GM19468 (cell line): ENCODE results near the gene BIRC6.
"Not testable (repeated sequence)": the region's sequence is repeated elsewhere in the genome, so short reads cannot be mapped to it uniquely, and the experiment has no call there.

ENCODE experiments used
- ATAC-seq: cut with Tn5 transposase; IDR thresholded peaks from one replicate; pipeline ENCODE4 v1.9.1; 2021; ENCODE audit warnings: mild to moderate bottlenecking, moderate library complexity, moderate number of reproducible peaks; ENCODE audit not compliant: unreplicated experiment; ENCODE audit errors: extremely low read depth

BIRC6 gene

GRCh38 chr2:32370942-32371341, 14.1 kb downstream of the BIRC6 start:
- ATAC-seq = not testable (repeated sequence)

DNA sequence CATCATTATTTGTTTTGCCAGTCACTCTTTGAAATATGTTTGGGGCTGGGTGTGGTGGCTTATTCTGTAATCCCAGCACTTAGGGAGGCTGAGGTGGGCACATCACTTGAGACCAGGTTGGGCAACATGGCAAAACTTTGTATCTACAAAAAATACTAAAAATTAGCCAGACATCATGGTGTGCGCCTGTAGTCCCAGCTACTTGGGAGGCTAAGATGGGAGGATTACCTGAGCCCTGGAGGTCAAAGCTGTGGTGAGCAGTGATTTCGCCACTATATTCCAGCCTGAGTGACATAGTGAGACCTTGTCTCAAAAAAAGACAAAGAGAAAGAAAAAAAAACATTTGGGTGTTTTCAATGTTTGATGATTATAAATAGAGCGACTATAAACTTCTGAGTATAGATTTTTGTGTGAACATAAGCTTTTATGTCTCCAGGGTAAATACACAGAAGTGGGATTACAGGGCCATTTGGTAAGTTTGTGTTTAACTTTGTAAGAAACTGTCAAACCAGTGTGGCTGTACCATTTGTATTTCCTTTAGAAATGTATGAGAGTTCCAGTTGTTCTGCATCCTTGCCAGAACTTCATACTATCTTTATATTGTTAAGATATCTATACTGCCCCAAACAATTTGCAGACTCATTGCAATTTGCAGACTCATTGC, 15.8 kb downstream of the BIRC6 start:
- ATAC-seq = no peak

- no peak for ATAC-seq
These were observed 18.5 kb downstream of the BIRC6 start for GRCh38 chr2:32375228-32375892.

GRCh38 chr2:32376756-32377155, 19.9 kb downstream of the BIRC6 start:
- ATAC-seq = no peak

DNA sequence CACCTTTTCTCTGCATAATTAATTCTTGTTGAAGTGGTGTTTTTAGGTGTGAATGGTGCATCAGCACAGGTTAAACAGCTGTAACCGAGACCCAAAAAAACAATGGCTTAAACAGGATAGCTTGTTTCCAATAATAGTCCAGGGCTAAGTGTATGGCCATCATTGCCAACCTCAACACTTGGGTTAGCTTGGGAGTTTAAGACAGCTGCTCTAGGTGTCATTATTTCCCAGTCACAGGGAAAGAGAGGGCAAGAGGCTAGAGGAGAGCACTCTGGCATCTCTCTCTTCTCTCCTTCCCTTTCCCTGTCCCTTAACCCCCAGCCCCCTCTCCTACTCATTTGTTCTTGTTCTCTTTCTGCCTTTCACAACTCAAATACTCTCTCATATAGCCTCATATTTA, 21.1 kb downstream of the BIRC6 start:
- no peak for ATAC-seq

DNA sequence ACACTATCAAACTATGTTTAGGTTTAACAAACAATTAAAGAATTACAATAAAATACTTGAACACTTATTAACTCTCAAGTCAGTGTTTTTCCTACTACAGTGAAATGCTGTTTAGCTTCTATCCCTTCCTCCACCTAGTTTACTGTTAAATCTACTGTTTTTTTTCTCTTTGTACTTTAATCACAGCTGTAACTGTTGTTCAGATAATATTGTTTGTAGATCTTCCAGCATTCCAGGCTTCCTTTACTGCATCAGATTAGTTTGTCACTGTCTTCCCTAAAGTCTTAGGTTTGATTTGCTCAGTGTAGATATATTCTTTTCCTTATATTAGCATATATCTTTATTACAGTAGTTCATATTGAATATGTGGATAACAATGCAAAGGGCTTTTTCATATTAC, 22.5 kb downstream of the BIRC6 start:
- ATAC-seq = no peak

- ATAC-seq = no peak
These were observed 27.0 kb downstream of the BIRC6 start for GRCh38 chr2:32383858-32384257.

DNA sequence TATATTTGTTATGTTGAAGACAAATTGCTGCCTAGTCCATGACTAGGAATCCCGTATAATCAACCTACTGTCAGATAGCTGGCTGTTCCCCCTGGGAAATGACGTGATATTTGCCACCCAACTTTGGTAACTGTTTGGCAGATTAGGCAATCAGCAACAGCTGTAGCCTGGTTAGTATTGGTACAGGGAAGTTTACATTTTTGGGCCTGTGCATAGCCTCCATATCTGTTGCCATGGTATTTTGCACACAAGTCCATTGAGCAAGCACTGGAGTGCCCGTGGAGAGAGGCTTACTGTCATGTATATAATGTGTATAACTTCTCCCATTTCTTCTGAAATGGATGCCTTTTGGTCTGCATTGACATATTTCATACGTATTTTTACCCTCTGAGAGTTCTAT, 27.7 kb downstream of the BIRC6 start:
- no peak for ATAC-seq

DNA sequence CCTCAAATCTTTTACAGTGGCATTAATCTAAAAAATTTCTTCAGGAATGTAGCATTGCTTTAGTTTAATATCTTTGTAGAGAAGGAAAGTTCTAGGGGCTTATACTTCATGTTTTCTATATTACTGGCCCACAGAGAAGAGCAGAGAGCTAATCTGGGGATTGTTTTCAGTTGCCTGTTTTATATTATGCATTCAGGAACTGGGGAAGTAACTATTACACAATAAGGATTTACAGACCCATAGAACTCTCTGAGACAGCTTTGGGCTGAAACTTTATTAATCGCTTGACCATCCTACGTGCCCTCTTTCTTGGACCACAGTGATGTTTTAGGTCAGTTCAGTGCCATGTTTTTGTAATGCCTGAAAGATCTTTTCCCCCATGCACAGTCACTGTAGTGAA, 29.9 kb downstream of the BIRC6 start:
- ATAC-seq = no peak

GRCh38 chr2:32399221-32399620, 42.4 kb downstream of the BIRC6 start:
- ATAC-seq = no peak

DNA sequence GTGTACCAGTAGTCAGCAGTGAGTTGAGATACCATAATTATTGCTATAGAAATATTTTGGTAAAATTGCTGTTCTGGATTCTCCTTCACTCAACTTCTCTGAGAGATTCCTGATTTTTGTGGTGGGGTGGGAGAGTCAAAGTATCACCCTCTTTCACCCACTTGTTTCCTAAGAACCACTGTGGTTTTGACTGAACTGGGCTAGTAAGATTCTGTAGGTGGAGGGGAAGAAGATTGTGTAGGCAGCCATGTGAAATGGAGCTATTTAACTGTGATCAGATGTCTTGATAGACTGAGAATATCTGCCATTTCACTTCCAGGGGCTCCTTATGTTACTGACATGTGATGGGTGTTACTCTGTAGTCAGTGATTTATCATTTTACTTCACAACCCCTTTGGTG, 45.3 kb downstream of the BIRC6 start:
- no peak for ATAC-seq

- no peak for ATAC-seq
These were observed 47.0 kb downstream of the BIRC6 start for GRCh38 chr2:32403782-32404181.

GRCh38 chr2:32404691-32405090, 47.9 kb downstream of the BIRC6 start:
- no peak for ATAC-seq

GRCh38 chr2:32416519-32416918, 59.7 kb downstream of the BIRC6 start:
- no peak for ATAC-seq

GRCh38 chr2:32417659-32418058, 60.8 kb downstream of the BIRC6 start:
- no peak for ATAC-seq

DNA sequence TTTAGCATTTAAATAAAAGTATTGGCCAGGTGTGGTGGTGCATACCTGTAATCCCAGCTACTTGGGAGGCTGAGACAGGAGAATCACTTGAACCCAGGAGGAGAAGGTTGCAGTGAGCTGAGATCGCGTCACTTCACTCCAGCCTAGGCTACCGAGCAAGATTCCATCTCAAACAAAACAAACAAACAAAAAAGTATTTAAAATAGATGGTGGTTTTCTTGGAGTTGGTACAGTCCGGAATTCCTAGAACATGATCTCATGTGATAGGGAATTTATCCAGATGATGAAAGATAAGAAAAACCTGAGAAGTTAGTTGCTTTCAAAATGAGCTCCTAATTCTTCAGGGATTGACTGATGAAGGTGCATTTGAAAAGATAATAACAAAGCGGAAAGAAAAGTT, 62.0 kb downstream of the BIRC6 start:
- no peak for ATAC-seq

DNA sequence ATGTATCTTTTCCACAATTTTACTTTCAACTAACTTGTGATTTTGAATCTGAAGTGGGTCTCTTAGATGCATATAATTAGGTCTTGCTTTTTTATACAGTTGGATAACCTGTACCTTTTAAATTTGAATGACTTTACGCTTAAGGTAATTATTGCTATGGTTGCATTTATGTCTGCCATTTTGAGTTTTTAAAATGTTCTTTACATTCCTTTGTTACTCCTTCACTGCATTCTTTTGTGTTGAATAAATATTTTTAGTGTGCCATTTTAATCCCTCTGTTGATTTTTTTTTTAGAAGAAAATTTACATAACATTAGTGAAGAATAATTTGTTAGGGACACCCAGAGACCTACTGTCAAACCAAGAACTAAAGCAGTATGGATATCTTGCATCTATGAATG, 65.3 kb downstream of the BIRC6 start:
- no peak for ATAC-seq

- ATAC-seq = no peak
These were observed 66.7 kb downstream of the BIRC6 start for GRCh38 chr2:32423536-32423935.

GRCh38 chr2:32424739-32425138, 67.9 kb downstream of the BIRC6 start:
- no peak for ATAC-seq

GRCh38 chr2:32425719-32426141, 68.9 kb downstream of the BIRC6 start:
- ATAC-seq = no peak

GRCh38 chr2:32427672-32428610, 71.1 kb downstream of the BIRC6 start:
- no peak for ATAC-seq
